Measurements from ENCODE around the gene POC1B. TPM values are rescaled to one million over a fixed set of nuclear protein-coding genes. Genes with fewer than 3 reads are reported as not detected.

Gene POC1B
- total RNA-seq, 1 donor from 2014 or later = 22.7 TPM

- no peak overlapping the region for H3K4me3 Mint-ChIP-seq (ENCODE audit: unreplicated experiment)
- no peak for TF ChIP-seq CTCF (IDR thresholded peaks at IDR 0.05; ENCODE audit: unreplicated experiment)
- peaks cover 1% of the 10 kb centered on the region for H3K27me3 Mint-ChIP-seq (ENCODE audit: unreplicated experiment)
- no peaks in the 10 kb centered on the region for H3K4me1 Mint-ChIP-seq (ENCODE audit: unreplicated experiment)
- no peaks in the 10 kb centered on the region for H3K36me3 Mint-ChIP-seq (ENCODE audit: low read depth, unreplicated experiment)
- no peak overlapping the region for H3K27ac Mint-ChIP-seq (ENCODE audit: unreplicated experiment)
- no peak for DNase-seq (ENCODE audit: low spot score)
- no peaks in the 10 kb centered on the region for H3K9me3 Mint-ChIP-seq (ENCODE audit: unreplicated experiment)
Measured at GRCh38 chr12:89424389-89424788, 101.5 kb downstream of the POC1B start.

GRCh38 chr12:89421092-89421835, 104.6 kb downstream of the POC1B start:
- Mint-ChIP-seq H3K27ac (ENCODE audit: unreplicated experiment) (no peak overlapping the region), H3K4me3 (ENCODE audit: unreplicated experiment) (no peak overlapping the region), H3K36me3 (ENCODE audit: low read depth, unreplicated experiment) (no peaks in the 10 kb centered on the region), H3K4me1 (ENCODE audit: unreplicated experiment) (peaks cover 14% of the 10 kb centered on the region), H3K27me3 (ENCODE audit: unreplicated experiment) (no peaks in the 10 kb centered on the region), H3K9me3 (ENCODE audit: unreplicated experiment) (no peaks in the 10 kb centered on the region)
- DNase-seq (ENCODE audit: low spot score) = no peak
- TF ChIP-seq CTCF (IDR thresholded peaks at IDR 0.05; ENCODE audit: unreplicated experiment) = no peak

GRCh38 chr12:89418228-89418910, 107.5 kb downstream of the POC1B start:
- Mint-ChIP-seq H3K27me3 (ENCODE audit: unreplicated experiment) (peaks cover under 1% of the 10 kb centered on the region), H3K9me3 (ENCODE audit: unreplicated experiment) (no peaks in the 10 kb centered on the region), H3K36me3 (ENCODE audit: low read depth, unreplicated experiment) (no peaks in the 10 kb centered on the region), H3K4me1 (ENCODE audit: unreplicated experiment) (peaks cover 20% of the 10 kb centered on the region), H3K4me3 (ENCODE audit: unreplicated experiment) (no peak overlapping the region), H3K27ac (ENCODE audit: unreplicated experiment) (no peak overlapping the region)
- no peak for TF ChIP-seq CTCF (IDR thresholded peaks at IDR 0.05; ENCODE audit: unreplicated experiment)
- no peak for DNase-seq (ENCODE audit: low spot score)

GRCh38 chr12:89417246-89417977, 108.4 kb downstream of the POC1B start:
- Mint-ChIP-seq H3K27me3 (ENCODE audit: unreplicated experiment) (peaks cover 5% of the 10 kb centered on the region), H3K4me3 (ENCODE audit: unreplicated experiment) (no peak overlapping the region), H3K27ac (ENCODE audit: unreplicated experiment) (no peak overlapping the region), H3K36me3 (ENCODE audit: low read depth, unreplicated experiment) (no peaks in the 10 kb centered on the region), H3K4me1 (ENCODE audit: unreplicated experiment) (peaks cover 20% of the 10 kb centered on the region), H3K9me3 (ENCODE audit: unreplicated experiment) (no peaks in the 10 kb centered on the region)
- no peak for DNase-seq (ENCODE audit: low spot score)
- no peak for TF ChIP-seq CTCF (IDR thresholded peaks at IDR 0.05; ENCODE audit: unreplicated experiment)

Data from endothelial cell (in vitro differentiated cells).